ENCODE results near the gene MYO1B.

DNA sequence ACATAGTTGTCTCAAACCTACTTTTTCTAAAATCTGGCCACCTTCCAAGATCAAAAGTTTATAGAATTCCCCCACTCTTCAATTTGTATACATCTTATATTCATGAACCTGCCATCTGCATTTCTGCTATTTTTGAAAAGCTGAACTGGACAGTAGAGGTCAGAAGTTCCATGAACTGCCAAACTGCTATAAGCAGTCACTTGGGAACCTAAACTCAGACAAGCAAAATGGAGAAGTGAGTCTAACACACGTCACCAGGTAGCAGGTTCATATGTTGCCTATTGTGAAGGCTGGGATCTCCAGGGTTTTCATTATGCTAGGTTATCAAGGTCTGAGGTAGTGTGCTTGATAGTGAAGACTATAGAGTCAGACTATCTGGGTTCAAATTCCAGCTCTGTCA, 2.0 kb upstream of the MYO1B start:
- TF ChIP-seq, protein P1, sequence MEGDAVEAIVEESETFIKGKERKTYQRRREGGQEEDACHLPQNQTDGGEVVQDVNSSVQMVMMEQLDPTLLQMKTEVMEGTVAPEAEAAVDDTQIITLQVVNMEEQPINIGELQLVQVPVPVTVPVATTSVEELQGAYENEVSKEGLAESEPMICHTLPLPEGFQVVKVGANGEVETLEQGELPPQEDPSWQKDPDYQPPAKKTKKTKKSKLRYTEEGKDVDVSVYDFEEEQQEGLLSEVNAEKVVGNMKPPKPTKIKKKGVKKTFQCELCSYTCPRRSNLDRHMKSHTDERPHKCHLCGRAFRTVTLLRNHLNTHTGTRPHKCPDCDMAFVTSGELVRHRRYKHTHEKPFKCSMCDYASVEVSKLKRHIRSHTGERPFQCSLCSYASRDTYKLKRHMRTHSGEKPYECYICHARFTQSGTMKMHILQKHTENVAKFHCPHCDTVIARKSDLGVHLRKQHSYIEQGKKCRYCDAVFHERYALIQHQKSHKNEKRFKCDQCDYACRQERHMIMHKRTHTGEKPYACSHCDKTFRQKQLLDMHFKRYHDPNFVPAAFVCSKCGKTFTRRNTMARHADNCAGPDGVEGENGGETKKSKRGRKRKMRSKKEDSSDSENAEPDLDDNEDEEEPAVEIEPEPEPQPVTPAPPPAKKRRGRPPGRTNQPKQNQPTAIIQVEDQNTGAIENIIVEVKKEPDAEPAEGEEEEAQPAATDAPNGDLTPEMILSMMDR (conservative IDR thresholded peaks at IDR 0.05; ENCODE audit: low read depth, low read length): no peak
- TF ChIP-seq EZH2 (IDR thresholded peaks at IDR 0.05; ENCODE audit: low read length, unreplicated experiment): no peak

All from PC-3 (cell line).